Osteoblast (primary cell): ENCODE measurements around the gene TMC8. TPM values are rescaled to one million over a fixed set of nuclear protein-coding genes. Genes with fewer than 3 reads are reported as not detected.
A peak's percentile ranks its signal among the peaks of the same experiment; 100 is the strongest.

Source experiments
- DNase-seq: peaks from one replicate; pipeline ENCODE4 v3.0.0; 2011; ENCODE audit warnings: low spot score, mixed read lengths; ENCODE audit not compliant: insufficient read length; ENCODE audit errors: missing footprints
- H2AFZ ChIP-seq: 2 replicates; pipeline ENCODE4 v1.6.0; 2011; ENCODE audit warnings: mild to moderate bottlenecking, low read length
- H3K27ac ChIP-seq: 2 replicates; pipeline ENCODE4 v1.5.1; 2011; ENCODE audit warnings: mild to moderate bottlenecking, low read depth, low read length, moderate library complexity
- H3K27me3 ChIP-seq: 2 replicates; pipeline ENCODE4 v1.6.0; 2012; ENCODE audit warnings: mild to moderate bottlenecking, control low read depth, inconsistent platforms, low read length, moderate library complexity; ENCODE audit not compliant: insufficient read depth
- H3K36me3 ChIP-seq: 2 replicates; pipeline ENCODE4 v1.5.1; 2011; ENCODE audit warnings: mild to moderate bottlenecking, low read length, control low read depth, moderate library complexity; ENCODE audit not compliant: insufficient read depth
- H3K4me1 ChIP-seq: 2 replicates; pipeline ENCODE4 v1.5.1; 2011; ENCODE audit warnings: mild to moderate bottlenecking, low read length, control low read depth, moderate library complexity; ENCODE audit not compliant: insufficient read depth
- H3K4me2 ChIP-seq: 2 replicates; pipeline ENCODE4 v1.6.0; 2011; ENCODE audit warnings: mild to moderate bottlenecking, low read length; ENCODE audit not compliant: insufficient read depth
- H3K4me3 ChIP-seq: fragments of 200-600 bp; sonication (generic); 3 replicates; pipeline ENCODE4 v1.5.1; 2012; ENCODE audit warnings: mild to moderate bottlenecking, low read length, inconsistent platforms; ENCODE audit not compliant: insufficient read depth
- H3K79me2 ChIP-seq: 2 replicates; pipeline ENCODE4 v1.6.0; 2012; ENCODE audit warnings: mild to moderate bottlenecking, low read length, control low read depth, inconsistent platforms; ENCODE audit not compliant: insufficient read depth
- H3K9me3 ChIP-seq: 2 replicates; pipeline ENCODE4 v1.5.1; 2011; ENCODE audit warnings: low read depth, low read length, control low read depth
- H4K20me1 ChIP-seq: 2 replicates; pipeline ENCODE4 v1.6.0; 2012; ENCODE audit warnings: mild to moderate bottlenecking, low read length, control low read depth; ENCODE audit not compliant: insufficient read depth
- CTCF ChIP-seq: IDR thresholded peaks from 2 replicates; pipeline ENCODE4 v1.5.1; 2011; ENCODE audit warnings: mild to moderate bottlenecking, low read depth, low read length, moderate library complexity; ENCODE audit errors: extremely low read depth
- total RNA-seq: library from RNA; depleted of rRNA; stranded (reverse); fragments of >200 nt; gene quantifications from 2 replicates; pipeline ENCODE4 v1.2.3, GENCODE V29; 2012

TMC8 gene
- total RNA-seq, 1 donor: not detected

GRCh38 chr17:78101542-78101941, 29.0 kb upstream of the TMC8 start:
- no peak overlapping the region for H2AFZ ChIP-seq
- H3K79me2 ChIP-seq: no peaks in the 10 kb centered on the region
- no peaks in the 10 kb centered on the region for H4K20me1 ChIP-seq
- peaks cover 20% of the 10 kb centered on the region for H3K36me3 ChIP-seq
- H3K9me3 ChIP-seq: no peaks in the 10 kb centered on the region
- H3K4me3 ChIP-seq: no peak overlapping the region
- H3K27me3 ChIP-seq: no peaks in the 10 kb centered on the region
- DNase-seq: no peak
- no peak overlapping the region for H3K4me2 ChIP-seq
- no peak for TF ChIP-seq CTCF
- no peaks in the 10 kb centered on the region for H3K4me1 ChIP-seq
- no peak overlapping the region for H3K27ac ChIP-seq

GRCh38 chr17:78103311-78103710, 27.3 kb upstream of the TMC8 start:
- no peak overlapping the region for H2AFZ ChIP-seq
- H3K4me2 ChIP-seq: no peak overlapping the region
- no peaks in the 10 kb centered on the region for H3K9me3 ChIP-seq
- DNase-seq: no peak
- no peaks in the 10 kb centered on the region for H3K79me2 ChIP-seq
- no peaks in the 10 kb centered on the region for H4K20me1 ChIP-seq
- H3K27ac ChIP-seq: no peak overlapping the region
- peaks cover 19% of the 10 kb centered on the region for H3K36me3 ChIP-seq
- no peak for TF ChIP-seq CTCF
- no peaks in the 10 kb centered on the region for H3K4me1 ChIP-seq
- H3K4me3 ChIP-seq: no peak overlapping the region
- H3K27me3 ChIP-seq: no peaks in the 10 kb centered on the region

- H3K9me3 ChIP-seq: no peaks in the 10 kb centered on the region
- H3K27ac ChIP-seq: no peak overlapping the region
- DNase-seq: peak; percentile 62
- TF ChIP-seq CTCF: no peak
- no peak overlapping the region for H3K4me3 ChIP-seq
- no peak overlapping the region for H2AFZ ChIP-seq
- peaks cover 9% of the 10 kb centered on the region for H3K36me3 ChIP-seq
- no peaks in the 10 kb centered on the region for H3K4me1 ChIP-seq
- no peaks in the 10 kb centered on the region for H4K20me1 ChIP-seq
- H3K27me3 ChIP-seq: no peaks in the 10 kb centered on the region
- H3K79me2 ChIP-seq: no peaks in the 10 kb centered on the region
- no peak overlapping the region for H3K4me2 ChIP-seq
These were observed 26.0 kb upstream of the TMC8 start for GRCh38 chr17:78104540-78104941.

- Histone ChIP-seq H3K27me3 (no peaks in the 10 kb centered on the region), H2AFZ (no peak overlapping the region), H3K79me2 (no peaks in the 10 kb centered on the region), H4K20me1 (no peaks in the 10 kb centered on the region), H3K4me2 (no peak overlapping the region), H3K36me3 (peaks cover 9% of the 10 kb centered on the region), H3K9me3 (no peaks in the 10 kb centered on the region), H3K4me1 (no peaks in the 10 kb centered on the region), H3K27ac (no peak overlapping the region), H3K4me3 (no peak overlapping the region)
- peak; percentile 66 for DNase-seq
- TF ChIP-seq CTCF: no peak
These were observed 25.5 kb upstream of the TMC8 start for GRCh38 chr17:78105101-78105500.
